ENCODE results near the gene MAPK9. TPM values are rescaled to one million over a fixed set of nuclear protein-coding genes. Genes with fewer than 3 reads are reported as not detected.

MAPK9 gene
- total RNA-seq, 1 experiment from 2014 or later: 43.4 TPM

- ChIA-PET POLR2A (no interaction called here), CTCF (no interaction called here)
- no peak for ATAC-seq
These were observed 69.8 kb downstream of the MAPK9 start for GRCh38 chr5:180222056-180222455.

More at GRCh38 chr5:180222056-180222455, 69.8 kb downstream of the MAPK9 start:
- TF ChIP-seq FOSL1 (IDR thresholded peaks at IDR 0.05; ENCODE audit: low read depth) (no peak), CBX3 (IDR thresholded peaks at IDR 0.05; ENCODE audit: low read depth) (no peak), REST (IDR thresholded peaks at IDR 0.05; ENCODE audit: low read depth) (no peak), EZH2phosphoT487 (IDR thresholded peaks at IDR 0.05; ENCODE audit: borderline replicate concordance) (no peak), CTCF (IDR thresholded peaks at IDR 0.05 in 2 of 3, conservative IDR thresholded peaks at IDR 0.05 in 1 of 3; ENCODE audit: borderline replicate concordance in 1 of 3, insufficient read depth in 1 of 3, low read depth in 2 of 3, low read length in 2 of 3) (no peak), RAD21 (IDR thresholded peaks at IDR 0.05; ENCODE audit: low read depth) (no peak), ELF1 (IDR thresholded peaks at IDR 0.05; ENCODE audit: borderline replicate concordance, low read depth) (no peak), SP1 (IDR thresholded peaks at IDR 0.05; ENCODE audit: low read depth) (no peak), TCF7L2 (IDR thresholded peaks at IDR 0.05; ENCODE audit: borderline replicate concordance, extremely low read depth, insufficient read depth, insufficient read length) (no peak), MAX (IDR thresholded peaks at IDR 0.05) (no peak), YY1 (IDR thresholded peaks at IDR 0.05; ENCODE audit: extremely low read depth, insufficient replicate concordance, low read depth, low read length) (no peak), CEBPB (IDR thresholded peaks at IDR 0.05; ENCODE audit: low read depth) (no peak), EGR1 (IDR thresholded peaks at IDR 0.05; ENCODE audit: low read depth) (no peak), ATF3 (IDR thresholded peaks at IDR 0.05) (no peak), ZBTB33 (IDR thresholded peaks at IDR 0.05; ENCODE audit: extremely low read depth, insufficient replicate concordance, low read length) (no peak), ZFX (IDR thresholded peaks at IDR 0.05) (no peak), SRF (IDR thresholded peaks at IDR 0.05; ENCODE audit: low read depth) (no peak), EZH2 (IDR thresholded peaks at IDR 0.05) (no peak), SIN3A (IDR thresholded peaks at IDR 0.05; ENCODE audit: low read depth) (no peak)
- Histone ChIP-seq H3K36me3 (ENCODE audit: control insufficient read depth in 1 of 2, insufficient read depth in 2 of 2, low read length in 2 of 2) (no peaks in the 10 kb centered on the region), H3K9me3 (ENCODE audit: control insufficient read depth in 1 of 2, insufficient read depth in 1 of 2, low read depth in 1 of 2, low read length in 2 of 2) (no peaks in the 10 kb centered on the region), H4K20me1 (ENCODE audit: insufficient read depth) (no peaks in the 10 kb centered on the region), H3K4me3 (replicated peaks in 1 of 2; ENCODE audit: low read depth in 1 of 2, low read length in 2 of 2) (no peak overlapping the region), H3K9me2 (ENCODE audit: insufficient read depth) (no peaks in the 10 kb centered on the region), H3K79me2 (ENCODE audit: insufficient read depth, low read length) (no peaks in the 10 kb centered on the region), H3K27me3 (ENCODE audit: insufficient read depth, low read length) (no peaks in the 10 kb centered on the region), H2AFZ (ENCODE audit: low read depth, low read length, poor library complexity, severe bottlenecking) (no peak overlapping the region), H3K4me2 (ENCODE audit: low read length) (no peak overlapping the region), H3K27ac (ENCODE audit: low read depth, low read length) (no peak overlapping the region), H3K4me1 (ENCODE audit: control insufficient read depth in 1 of 2, insufficient read depth in 2 of 2, low read length in 2 of 2) (no peaks in the 10 kb centered on the region), H3K9ac (ENCODE audit: low read length) (no peak overlapping the region)
- RAD21 ChIA-PET (ENCODE audit: low non-redundant PET in 1 of 2, low total read pairs in 2 of 2, uncharacterized antibody in 2 of 2, unreplicated experiment in 2 of 2): no interaction called here
- BruUV-seq (replicated peaks): no TSS peak
- no peak for DNase-seq (ENCODE audit: low read depth, low spot score)
- intact Hi-C loops (cut with micrococcal nuclease): no loop called here

Data from HCT116 (cell line).